Suprapubic skin (tissue), 4 donors: ENCODE results near the gene SLC25A13. TPM values are rescaled to one million over a fixed set of nuclear protein-coding genes. Genes with fewer than 3 reads are reported as not detected.

Experiments
- DNase-seq, 2 donors: peaks; one replicate each; pipeline ENCODE4 v3.0.0-alpha.2; 2019; ENCODE audit warnings: low spot score in 2 of 2
- H3K27ac ChIP-seq: fragments of 200-600 bp; sonication (generic); one replicate; pipeline ENCODE4 v1.5.1; 2019
- H3K27me3 ChIP-seq: fragments of 200-600 bp; sonication (generic); one replicate; pipeline ENCODE4 v1.5.1; 2019
- H3K36me3 ChIP-seq: fragments of 200-600 bp; sonication (generic); one replicate; pipeline ENCODE4 v1.5.1; 2019
- H3K4me1 ChIP-seq: fragments of 200-600 bp; sonication (generic); one replicate; pipeline ENCODE4 v1.5.1; 2019
- H3K4me3 ChIP-seq: fragments of 200-600 bp; sonication (generic); one replicate; pipeline ENCODE4 v1.5.1; 2019; ENCODE audit warnings: mild to moderate bottlenecking
- H3K9me3 ChIP-seq: fragments of 200-600 bp; sonication (generic); one replicate; pipeline ENCODE4 v1.5.1; 2019
- CTCF ChIP-seq, 2 donors: fragments of 200-600 bp in 1 of 2; fragments of 450-650 bp in 1 of 2; sonication (generic) in 1 of 2; IDR thresholded peaks; one replicate each; pipeline ENCODE4 v1.5.1; 2016 to 2019; ENCODE audit warnings: antibody characterized with exemption in 2 of 2, mild to moderate bottlenecking in 1 of 2, moderate library complexity in 1 of 2
- EP300 ChIP-seq: sonication (generic); formaldehyde crosslinking; IDR thresholded peaks from one replicate; pipeline ENCODE4 v1.6.1; 2017; ENCODE audit warnings: antibody characterized with exemption
- POLR2A ChIP-seq, 2 donors: fragments of 450-650 bp; IDR thresholded peaks; one replicate each; pipeline ENCODE4 v1.6.1; 2017; ENCODE audit warnings: antibody characterized with exemption in 2 of 2, mild to moderate bottlenecking in 2 of 2, moderate library complexity in 2 of 2
- POLR2AphosphoS5 ChIP-seq, 3 donors: sonication (generic); formaldehyde crosslinking; IDR thresholded peaks; one replicate each; pipeline ENCODE4 v1.6.1; 2017; ENCODE audit warnings: antibody characterized with exemption in 3 of 3
- WGBS: methylation state at CpG from one replicate; pipeline ENCODE4 v1.1.5; 2018; 5-methylcytosine and 5-hydroxymethylcytosine counted together
- total RNA-seq, 4 donors: library from RNA; depleted of rRNA; stranded (reverse); fragments of >200 nt; gene quantifications; one replicate each; pipeline ENCODE4 v1.1.0, GENCODE V29; 2016

SLC25A13 gene
- total RNA-seq, 4 donors from 2014 or later, result 35.6 to 55.8 (median 42.5) TPM

- no peaks in the 10 kb centered on the region for H3K27me3 ChIP-seq
- no peak overlapping the region for H3K4me3 ChIP-seq
- H3K4me1 ChIP-seq, result no peaks in the 10 kb centered on the region
- H3K36me3 ChIP-seq, result peaks cover 8% of the 10 kb centered on the region
- no peaks in the 10 kb centered on the region for H3K9me3 ChIP-seq
- DNase-seq, result no peak
- H3K27ac ChIP-seq, result no peak overlapping the region
- TF ChIP-seq CTCF (IDR thresholded peaks at IDR 0.05) (no peak), EP300 (no peak), POLR2AphosphoS5 (IDR thresholded peaks at IDR 0.05) (no peak), POLR2A (IDR thresholded peaks at IDR 0.05) (no peak)
Measured at GRCh38 chr7:96126382-96126781, 195.5 kb downstream of the SLC25A13 start.

- DNase-seq, result no peak
- 85% methylated on average over 2 of the region's 2 CpGs for whole genome bisulfite sequencing
- H3K36me3 ChIP-seq, result peaks cover 13% of the 10 kb centered on the region
Measured at GRCh38 chr7:96122746-96123145, 199.2 kb downstream of the SLC25A13 start.

GRCh38 chr7:96121752-96122151 is 200.1 kb downstream of the SLC25A13 start:
- no peak overlapping the region for H3K27ac ChIP-seq
- H3K27me3 ChIP-seq, result no peaks in the 10 kb centered on the region
- no peak for DNase-seq
- peaks cover 5% of the 10 kb centered on the region for H3K4me1 ChIP-seq
- TF ChIP-seq POLR2A (IDR thresholded peaks at IDR 0.05), result no peak
- no peak overlapping the region for H3K4me3 ChIP-seq
- 89% methylated on average over 6 of the region's 6 CpGs for WGBS
- H3K9me3 ChIP-seq, result no peaks in the 10 kb centered on the region
- H3K36me3 ChIP-seq, result peaks cover 13% of the 10 kb centered on the region

More at GRCh38 chr7:96122746-96123145, 199.2 kb downstream of the SLC25A13 start:
- peaks cover 5% of the 10 kb centered on the region for H3K4me1 ChIP-seq
- no peak overlapping the region for H3K4me3 ChIP-seq
- no peaks in the 10 kb centered on the region for H3K27me3 ChIP-seq
- TF ChIP-seq POLR2AphosphoS5 (IDR thresholded peaks at IDR 0.05) (no peak), EP300 (no peak), CTCF (IDR thresholded peaks at IDR 0.05) (no peak), POLR2A (IDR thresholded peaks at IDR 0.05) (no peak)
- H3K9me3 ChIP-seq, result no peaks in the 10 kb centered on the region
- H3K27ac ChIP-seq, result no peak overlapping the region

- WGBS, result 65% methylated on average over 2 of the region's 2 CpGs
- Histone ChIP-seq H3K36me3 (peaks cover 13% of the 10 kb centered on the region), H3K27ac (no peak overlapping the region), H3K4me3 (no peak overlapping the region), H3K27me3 (no peaks in the 10 kb centered on the region), H3K9me3 (no peaks in the 10 kb centered on the region), H3K4me1 (peaks cover 5% of the 10 kb centered on the region)
- TF ChIP-seq EP300 (no peak), POLR2AphosphoS5 (IDR thresholded peaks at IDR 0.05) (no peak), CTCF (IDR thresholded peaks at IDR 0.05) (no peak), POLR2A (IDR thresholded peaks at IDR 0.05) (no peak)
- DNase-seq, result no peak
Measured at GRCh38 chr7:96120445-96121225, 201.3 kb downstream of the SLC25A13 start.

GRCh38 chr7:96118449-96119001 is 203.4 kb downstream of the SLC25A13 start:
- Histone ChIP-seq H3K4me1 (peaks cover 5% of the 10 kb centered on the region), H3K27ac (no peak overlapping the region), H3K36me3 (peaks cover 13% of the 10 kb centered on the region), H3K9me3 (no peaks in the 10 kb centered on the region), H3K27me3 (no peaks in the 10 kb centered on the region), H3K4me3 (no peak overlapping the region)
- TF ChIP-seq EP300 (no peak), POLR2A (IDR thresholded peaks at IDR 0.05) (no peak), POLR2AphosphoS5 (IDR thresholded peaks at IDR 0.05) (no peak), CTCF (IDR thresholded peaks at IDR 0.05) (no peak)
- WGBS, result 72% methylated on average over 13 of the region's 13 CpGs
- DNase-seq, result no peak
